ENCODE data around the gene TM4SF5. TPM values are rescaled to one million over a fixed set of nuclear protein-coding genes. Genes with fewer than 3 reads are reported as not detected.

Gene TM4SF5
- total and polyA plus RNA-seq, 2 of the 8 experiments (the other 6 are each of a cell fraction or from before 2014, with no cell fraction given) = not detected

DNA sequence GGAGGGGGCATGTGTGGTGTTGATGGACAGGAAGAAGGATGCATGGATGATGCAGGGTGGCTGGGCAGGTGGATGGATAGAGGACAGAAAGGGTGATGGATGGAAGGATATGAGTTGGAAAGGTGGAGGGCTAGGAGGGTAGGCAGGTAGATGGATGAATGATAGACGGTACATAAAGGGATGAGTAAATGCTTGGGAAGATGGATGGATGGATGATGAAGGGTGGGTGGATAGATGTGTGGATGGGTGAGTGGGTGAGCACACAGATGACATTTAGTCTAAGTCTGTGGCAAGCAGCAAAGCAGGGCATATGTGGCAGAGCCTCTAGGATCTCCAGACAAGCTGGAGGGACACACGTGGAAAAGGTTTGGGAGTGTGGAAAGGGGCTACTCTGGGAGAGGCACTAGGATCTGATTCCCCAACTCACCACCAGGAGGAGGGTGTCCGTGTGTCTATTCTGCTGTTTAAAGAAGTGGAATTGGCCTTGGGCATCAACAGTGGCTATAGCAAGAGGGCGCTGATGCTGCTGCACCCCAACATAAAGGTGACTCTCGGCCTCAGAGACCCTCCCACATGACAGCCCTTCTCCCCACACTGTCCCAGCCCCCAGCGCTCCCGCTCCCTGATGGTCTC lies 43.5 kb downstream of the TM4SF5 start:
- H2BK12ac ChIP-seq (ENCODE audit: low read depth, low read length) = no peak overlapping the region
- H2AK5ac ChIP-seq (ENCODE audit: low read depth, low read length) = no peak overlapping the region
- 82 to 100% methylated on average over 1 to 7 of the region's 7 CpGs for WGBS, 2 experiments (ENCODE audit: extremely low coverage in 1 of 2, insufficient coverage in 1 of 2, insufficient read length in 1 of 2, insufficient replicate concordance in 2 of 2, low coverage in 1 of 2, low lambda C conversion rate in 2 of 2, missing lambda C conversion rate in 1 of 2)
- no peak overlapping the region for H2BK15ac ChIP-seq (ENCODE audit: low read length)
- no peak overlapping the region for H4K8ac ChIP-seq (ENCODE audit: extremely low read depth, insufficient read depth, low read length)
- H3K36me3 ChIP-seq (ENCODE audit: control insufficient read depth in 2 of 4, insufficient read depth in 4 of 4, low read length in 3 of 4) = peaks cover 7 to 17% (median 8%) of the 10 kb centered on the region in 4 experiments; a peak in 7 of 8 replicates
- H3K9ac ChIP-seq (replicated peaks in 1 of 4; ENCODE audit: extremely low read depth in 1 of 4, low read depth in 3 of 4, low read length in 3 of 4) = no peak overlapping the region
- H2AFZ ChIP-seq (ENCODE audit: low read length) = no peak overlapping the region
- TF ChIP-seq KDM4A (IDR thresholded peaks at IDR 0.05; ENCODE audit: low read depth, low read length, severe bottlenecking) = no peak
- TF ChIP-seq RAD21 (IDR thresholded peaks at IDR 0.05 in 1 of 2, conservative IDR thresholded peaks at IDR 0.05 in 1 of 2; ENCODE audit: low read depth in 2 of 2, low read length in 2 of 2) = peak; percentile 54 to 59
- TF ChIP-seq, protein P1, sequence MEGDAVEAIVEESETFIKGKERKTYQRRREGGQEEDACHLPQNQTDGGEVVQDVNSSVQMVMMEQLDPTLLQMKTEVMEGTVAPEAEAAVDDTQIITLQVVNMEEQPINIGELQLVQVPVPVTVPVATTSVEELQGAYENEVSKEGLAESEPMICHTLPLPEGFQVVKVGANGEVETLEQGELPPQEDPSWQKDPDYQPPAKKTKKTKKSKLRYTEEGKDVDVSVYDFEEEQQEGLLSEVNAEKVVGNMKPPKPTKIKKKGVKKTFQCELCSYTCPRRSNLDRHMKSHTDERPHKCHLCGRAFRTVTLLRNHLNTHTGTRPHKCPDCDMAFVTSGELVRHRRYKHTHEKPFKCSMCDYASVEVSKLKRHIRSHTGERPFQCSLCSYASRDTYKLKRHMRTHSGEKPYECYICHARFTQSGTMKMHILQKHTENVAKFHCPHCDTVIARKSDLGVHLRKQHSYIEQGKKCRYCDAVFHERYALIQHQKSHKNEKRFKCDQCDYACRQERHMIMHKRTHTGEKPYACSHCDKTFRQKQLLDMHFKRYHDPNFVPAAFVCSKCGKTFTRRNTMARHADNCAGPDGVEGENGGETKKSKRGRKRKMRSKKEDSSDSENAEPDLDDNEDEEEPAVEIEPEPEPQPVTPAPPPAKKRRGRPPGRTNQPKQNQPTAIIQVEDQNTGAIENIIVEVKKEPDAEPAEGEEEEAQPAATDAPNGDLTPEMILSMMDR (IDR thresholded peaks at IDR 0.05; ENCODE audit: control extremely low read depth in 1 of 3, insufficient read depth in 1 of 3, low read depth in 1 of 3, low read length in 3 of 3) = peak; percentile 58 to 80 (median 76)
- no peaks in the 10 kb centered on the region for H3K79me2 ChIP-seq (ENCODE audit: control insufficient read depth in 1 of 2, insufficient read depth in 2 of 2, low read length in 2 of 2)
- H2BK5ac ChIP-seq (ENCODE audit: low read depth, low read length) = no peak overlapping the region
- ChIA-PET CTCF (ENCODE audit: partially characterized antibody) (interaction anchor here (0.6 to 5.8 kb wide), 14 partner anchors 10 to 80 kb away, joined by 3 to 55 read pairs (median 4); no protein-coding TSS in a partner anchor), POLR2A (ENCODE audit: partially characterized antibody) (interaction anchor here (0.9 to 1.2 kb wide), 3 partner anchors 25 to 73 kb away, joined by 3 to 4 read pairs (median 4); no protein-coding TSS in a partner anchor)
- H4K5ac ChIP-seq (ENCODE audit: insufficient read length, low read depth, low read length) = no peak overlapping the region
- no peak overlapping the region for H3K4me2 ChIP-seq (ENCODE audit: insufficient read depth in 1 of 2, low read depth in 2 of 2, low read length in 2 of 2)
- no peak overlapping the region for H2BK120ac ChIP-seq (replicated peaks; ENCODE audit: low read depth, low read length)
- no peaks in the 10 kb centered on the region for H3K27me3 ChIP-seq (replicated peaks in 1 of 4; ENCODE audit: control insufficient read depth in 3 of 4, extremely low read depth in 1 of 4, insufficient read depth in 3 of 4, low read length in 3 of 4)
- H3K23ac ChIP-seq (ENCODE audit: insufficient read length) = no peak overlapping the region
- H3K18ac ChIP-seq (ENCODE audit: extremely low read depth, low read length) = no peak overlapping the region
- H3K79me1 ChIP-seq (ENCODE audit: low read depth, low read length) = no peaks in the 10 kb centered on the region; the same call in 1 of the 2 replicates
- H3K56ac ChIP-seq (replicated peaks; ENCODE audit: insufficient read length, low read depth, low read length) = no peak overlapping the region
- H4K20me1 ChIP-seq (replicated peaks in 1 of 2; ENCODE audit: control insufficient read depth in 1 of 2, insufficient read depth in 2 of 2, low read length in 2 of 2) = peaks cover 3 to 7% of the 10 kb centered on the region in 2 experiments
- no peaks in the 10 kb centered on the region for H3K23me2 ChIP-seq (ENCODE audit: low read depth, low read length)
- H3K4me3 ChIP-seq (ENCODE audit: extremely low read depth in 1 of 4, insufficient read depth in 2 of 4, low read depth in 3 of 4, low read length in 4 of 4) = no peak overlapping the region
- H3K9me3 ChIP-seq (ENCODE audit: insufficient read depth in 2 of 2, low read depth in 1 of 2, low read length in 1 of 2) = no peaks in the 10 kb centered on the region; a peak in 1 of 4 replicates
- H3K4ac ChIP-seq (replicated peaks; ENCODE audit: insufficient read length, low read depth, low read length) = no peak overlapping the region
- FAIRE-seq = no peak
- H4K91ac ChIP-seq (replicated peaks; ENCODE audit: insufficient read length, low read length) = no peak overlapping the region
- no peak overlapping the region for H2BK20ac ChIP-seq (ENCODE audit: low read length)
- no peak for DNase-seq (ENCODE audit: low read depth in 1 of 2, low spot score in 2 of 2)
- H3K27ac ChIP-seq (ENCODE audit: low read depth, low read length) = no peak overlapping the region
- no peak overlapping the region for H3K14ac ChIP-seq (ENCODE audit: insufficient read length)
- H3K4me1 ChIP-seq (replicated peaks in 1 of 4; ENCODE audit: control insufficient read depth in 3 of 4, insufficient read depth in 4 of 4, low read length in 3 of 4) = no peaks in the 10 kb centered on the region
